NCI-H345 (cell line): ENCODE results near the gene HES4.
"Not testable (repeated sequence)": the region's sequence is repeated elsewhere in the genome, so short reads cannot be mapped to it uniquely, and the experiment has no call there.

Source experiments
- DNase-seq: peaks from one replicate; lab custom pipeline; 2025; lab: John Stamatoyannopoulos, UW

Gene HES4

DNA sequence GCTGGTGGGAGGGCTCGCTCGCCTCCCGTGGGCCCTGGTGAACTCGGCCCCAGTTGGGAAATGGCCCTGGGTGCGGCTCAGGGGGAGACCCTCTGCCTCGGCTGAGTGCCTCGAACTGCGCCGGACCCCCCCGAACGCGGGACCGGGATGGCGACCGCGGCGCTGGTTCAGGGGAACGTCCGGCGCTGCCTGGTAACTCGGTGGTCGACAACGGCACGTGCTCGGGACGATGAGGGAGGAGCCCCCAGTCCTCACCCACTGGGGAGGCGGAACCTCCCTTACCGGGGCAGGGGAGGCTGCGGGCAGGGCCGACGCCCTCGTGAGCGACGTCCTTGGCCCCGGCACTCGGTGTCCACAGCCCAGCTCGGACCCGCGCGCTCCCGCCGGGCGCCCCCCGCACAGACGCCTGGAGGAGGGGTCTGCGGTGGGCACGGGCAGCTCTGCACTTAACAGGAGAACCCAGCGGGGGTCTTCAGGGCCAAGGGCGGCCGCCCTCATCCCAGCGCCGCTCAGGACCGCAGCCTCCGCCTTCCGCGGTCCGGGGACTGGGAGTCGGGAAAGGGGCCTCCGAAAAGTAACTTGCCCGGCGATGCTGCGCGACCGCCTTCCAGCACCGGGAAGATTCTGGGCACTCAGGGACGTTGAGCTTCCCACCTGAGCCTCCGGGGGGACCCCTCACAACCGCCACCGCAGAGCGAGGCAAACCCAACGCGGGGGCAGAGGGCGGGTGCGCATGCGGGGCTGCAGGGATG is 1.7 kb downstream of the HES4 start:
- DNase-seq: no peak

DNA sequence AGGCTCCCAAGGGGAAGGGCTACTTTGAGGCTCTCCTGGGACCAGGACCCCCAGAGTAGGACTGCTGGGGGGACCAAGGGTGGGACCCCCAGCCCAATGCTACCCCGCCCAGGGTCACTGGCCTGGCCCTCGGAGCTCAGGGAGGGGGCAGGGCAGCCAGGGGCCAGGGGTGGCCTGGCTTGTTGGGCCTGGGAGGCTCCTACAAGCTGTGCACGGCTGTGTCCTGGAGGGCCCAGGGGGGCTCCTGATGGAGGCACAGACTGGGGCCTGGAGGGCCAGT is 2.2 kb downstream of the HES4 start:
- no peak for DNase-seq

DNA sequence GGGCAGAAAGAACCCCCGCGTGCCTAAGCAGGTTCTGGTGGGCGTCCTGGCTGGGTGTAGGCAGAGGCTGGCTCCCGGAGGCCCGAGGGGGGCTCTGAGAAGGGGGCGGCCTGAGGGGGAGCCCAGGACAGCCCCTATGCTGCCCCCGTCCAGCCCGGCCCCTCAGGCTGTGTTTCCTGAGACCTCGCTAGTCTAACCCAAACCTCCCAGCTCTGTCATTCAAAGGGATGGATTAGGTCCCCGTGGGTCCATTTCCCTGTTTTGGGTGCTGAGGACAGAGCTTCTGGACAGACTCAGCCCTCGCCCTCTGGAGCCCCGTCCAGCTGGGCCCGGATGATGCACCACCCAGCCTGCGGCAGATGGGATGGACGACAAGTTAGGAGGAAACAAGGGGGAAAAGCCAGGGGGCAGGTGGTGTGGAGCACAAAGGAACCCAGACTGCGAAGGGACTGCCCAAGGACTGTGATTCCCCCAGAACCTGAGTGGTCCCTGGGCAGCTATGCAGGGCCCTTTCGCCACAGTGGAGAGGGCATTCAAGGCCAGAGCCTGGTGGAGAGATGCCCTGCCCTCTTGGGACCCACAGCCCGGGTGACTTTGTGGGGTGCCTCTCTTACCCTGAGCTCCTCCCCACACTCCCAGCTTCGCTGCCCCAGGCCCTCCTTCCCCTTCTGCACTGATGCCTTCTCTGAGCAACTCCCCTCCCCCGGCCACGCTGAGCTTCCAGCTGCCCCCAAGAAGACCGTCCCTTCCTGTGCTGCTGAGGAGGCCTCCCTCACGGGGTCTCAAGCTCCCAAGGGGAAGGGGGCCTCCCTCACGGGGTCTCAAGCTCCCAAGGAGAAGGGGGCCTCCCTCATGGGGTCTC is 2.8 kb downstream of the HES4 start:
- DNase-seq: no peak

DNA sequence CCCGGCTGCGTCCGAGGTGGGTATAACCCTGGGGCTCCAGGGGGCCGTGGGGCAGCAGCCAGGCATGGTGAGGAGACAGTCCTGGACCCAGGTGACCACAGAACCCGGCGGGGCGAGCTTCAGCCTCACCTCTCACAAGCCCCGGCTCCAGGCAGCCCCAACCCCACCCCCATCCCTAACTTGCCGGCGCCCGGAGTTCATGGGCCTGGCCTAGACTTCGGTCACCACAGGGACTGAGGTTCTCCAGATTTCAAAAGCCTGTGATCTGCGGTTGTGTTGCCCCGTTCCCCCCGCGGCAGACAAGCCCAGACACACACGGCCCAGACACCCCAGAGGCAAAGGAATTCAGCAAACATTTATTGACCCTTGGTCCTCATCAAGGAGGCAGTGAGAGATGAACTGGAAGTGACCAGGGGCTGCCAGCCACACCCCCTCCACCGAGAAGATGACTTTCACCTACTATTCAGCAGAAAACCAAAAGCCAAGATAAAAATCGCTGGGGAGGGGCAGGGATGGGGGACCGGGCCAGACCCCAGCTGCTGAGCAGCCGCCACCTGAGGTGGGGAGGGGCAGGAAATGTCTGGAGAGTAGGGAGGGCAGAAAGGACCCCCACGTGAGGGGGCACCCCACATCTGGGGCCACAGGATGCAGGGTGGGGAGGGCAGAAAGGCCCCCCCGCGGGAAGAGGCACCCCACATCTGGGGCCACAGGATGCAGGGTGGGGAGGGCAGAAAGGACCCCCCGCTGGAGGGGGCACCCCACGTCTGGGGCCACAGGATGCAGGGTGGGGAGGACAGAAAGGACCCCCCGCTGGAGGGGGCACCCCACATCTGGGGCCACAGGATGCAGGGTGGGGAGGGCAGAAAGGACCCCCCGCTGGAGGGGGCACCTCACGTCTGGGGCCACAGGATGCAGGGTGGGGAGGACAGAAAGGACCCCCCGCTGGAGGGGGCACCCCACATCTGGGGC is 3.9 kb downstream of the HES4 start:
- no peak for DNase-seq

DNA sequence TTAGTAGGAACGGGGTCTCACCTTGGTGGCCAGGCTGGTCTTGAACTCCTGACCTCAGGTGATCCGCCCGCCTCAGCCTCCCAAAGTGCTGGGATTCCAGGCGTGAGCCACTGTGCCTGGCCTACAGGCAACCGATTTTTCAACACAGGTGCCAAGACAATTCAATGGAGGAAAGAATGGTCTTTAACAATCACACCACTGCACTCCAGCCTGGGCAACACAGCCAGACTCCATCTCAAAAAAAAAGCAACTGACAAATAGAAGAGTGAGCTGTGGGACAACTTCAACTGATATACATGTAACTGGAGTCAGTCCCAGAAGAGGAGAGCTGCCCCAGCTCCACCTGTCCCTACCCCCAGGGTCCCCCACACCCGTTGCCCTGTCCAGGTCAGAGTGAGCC is 5.4 kb downstream of the HES4 start:
- DNase-seq: not testable (repeated sequence)

DNA sequence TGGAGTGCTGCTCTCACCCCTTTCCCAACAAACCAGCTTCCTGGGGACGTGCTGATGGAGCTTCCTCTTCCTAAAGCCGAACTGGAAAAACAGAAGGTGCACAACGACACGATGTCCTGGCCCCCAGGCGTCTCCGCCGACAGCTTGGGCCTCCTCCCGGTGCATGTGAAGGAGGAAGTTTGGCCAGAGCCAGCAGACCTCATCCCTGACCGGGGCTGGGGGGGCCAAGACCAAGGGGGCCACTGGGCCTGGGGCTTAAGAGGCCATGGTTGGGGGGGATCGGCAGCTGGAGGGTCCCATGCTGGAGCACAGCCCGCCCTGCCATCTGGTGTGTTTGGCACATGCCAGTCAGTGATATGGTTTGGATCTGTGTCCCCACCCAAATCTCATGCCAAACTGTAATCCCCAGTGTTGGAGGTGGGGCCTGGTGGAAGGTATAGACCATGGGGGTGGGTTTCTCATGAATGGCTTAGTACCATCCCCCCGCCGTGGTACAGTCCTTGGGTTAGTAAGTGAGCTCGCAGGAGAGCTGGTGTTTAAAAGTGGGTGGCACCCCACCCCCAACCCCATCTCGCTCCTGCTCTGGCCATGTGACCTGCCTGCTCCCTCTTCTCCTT is 6.4 kb downstream of the HES4 start:
- no peak for DNase-seq

DNA sequence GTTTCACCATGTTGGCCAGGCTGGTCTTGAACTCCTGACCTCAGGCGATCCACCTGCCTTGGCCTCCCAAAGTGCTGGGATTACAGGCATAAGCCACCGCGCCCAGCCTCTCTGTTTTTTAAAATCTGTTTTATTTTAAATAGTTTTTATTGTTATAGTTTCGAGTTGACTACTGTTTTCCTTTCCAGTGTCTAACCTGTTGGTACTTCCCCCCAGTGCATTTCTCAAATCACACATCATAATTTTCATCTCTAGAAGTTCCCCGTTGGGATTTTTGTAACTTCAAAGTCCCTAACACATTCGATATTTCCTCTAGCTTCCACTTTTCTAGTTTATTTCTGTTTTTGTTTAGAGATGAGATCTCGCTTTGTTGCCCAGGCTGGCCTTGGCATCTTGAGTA is 7.5 kb downstream of the HES4 start:
- DNase-seq: no peak

DNA sequence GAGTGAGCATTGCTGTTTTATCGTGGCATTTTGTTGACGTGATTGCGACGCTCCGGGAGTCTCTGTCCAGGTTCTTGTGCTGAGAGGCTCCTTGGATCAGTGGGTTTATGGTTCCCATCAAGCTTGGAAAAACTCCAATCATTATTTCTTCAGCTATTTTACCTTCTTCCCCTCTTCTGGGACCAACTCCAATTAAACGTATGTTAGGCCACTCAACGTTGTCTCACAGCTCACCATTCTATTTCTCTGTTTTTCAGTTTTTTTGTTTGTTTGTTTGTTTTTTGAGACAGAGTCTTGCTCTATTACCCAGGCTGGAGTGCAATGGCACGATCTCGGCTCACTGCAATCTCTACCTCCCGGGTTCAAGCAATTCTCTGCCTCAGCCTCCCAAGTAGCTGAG is 8.0 kb downstream of the HES4 start:
- no peak for DNase-seq

DNA sequence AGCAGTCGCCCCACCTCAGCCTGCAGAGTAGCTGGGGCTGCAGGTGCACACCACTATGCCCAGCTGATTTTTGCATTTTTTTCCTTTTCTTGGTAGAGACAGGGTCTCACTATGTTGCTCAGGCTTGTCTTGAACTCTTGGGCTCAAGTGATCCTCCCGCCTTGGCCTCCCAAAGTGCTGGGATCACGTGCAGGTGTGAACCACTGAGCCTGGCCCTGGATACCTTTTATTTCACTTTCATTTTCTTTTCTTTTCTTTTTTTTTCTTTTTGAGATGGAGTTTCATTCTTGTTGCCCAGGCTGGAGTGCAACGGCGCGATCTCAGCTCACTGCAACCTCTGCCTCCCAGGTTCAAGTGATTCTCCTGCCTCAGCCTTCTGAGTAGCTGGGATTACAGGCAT is 8.6 kb downstream of the HES4 start:
- DNase-seq: not testable (repeated sequence)

DNA sequence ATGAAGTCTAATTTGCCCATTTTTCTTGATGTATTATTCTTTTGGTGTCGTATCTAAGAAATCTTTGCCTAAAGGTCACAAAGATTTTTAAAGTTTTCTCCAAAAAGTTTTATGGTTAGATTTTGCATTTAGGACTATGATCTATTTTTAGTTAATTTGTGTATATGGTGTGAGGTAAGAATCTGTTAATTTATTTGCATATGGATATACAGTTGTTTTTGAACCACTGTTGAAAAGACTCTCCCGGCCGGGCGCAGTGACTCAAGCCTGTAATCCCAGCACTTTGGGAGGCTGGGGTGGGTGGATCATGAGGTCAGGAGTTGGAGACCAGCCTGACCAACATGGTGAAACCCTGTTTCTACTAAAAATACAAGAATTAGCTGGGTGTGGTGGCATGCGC is 11.8 kb downstream of the HES4 start:
- DNase-seq: not testable (repeated sequence)

DNA sequence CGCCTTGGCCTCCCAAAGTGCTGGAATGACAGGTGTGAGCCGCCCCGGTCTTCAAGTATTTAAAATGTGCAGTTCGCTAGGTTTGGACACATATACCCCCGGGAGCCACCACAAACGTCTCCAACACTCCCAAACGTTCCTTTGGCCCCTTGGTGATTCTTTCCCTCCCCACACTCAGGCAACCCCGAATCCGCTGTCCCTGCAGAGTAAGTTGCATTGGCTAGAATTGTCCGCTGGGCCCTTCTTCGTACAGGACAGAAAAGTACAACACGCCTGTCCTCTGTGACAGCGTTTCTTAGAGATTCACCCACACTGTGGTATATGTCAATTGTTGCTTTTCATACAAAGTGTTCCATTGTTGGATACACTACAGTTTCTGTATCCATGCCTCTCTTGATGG is 14.8 kb downstream of the HES4 start:
- no peak for DNase-seq

DNA sequence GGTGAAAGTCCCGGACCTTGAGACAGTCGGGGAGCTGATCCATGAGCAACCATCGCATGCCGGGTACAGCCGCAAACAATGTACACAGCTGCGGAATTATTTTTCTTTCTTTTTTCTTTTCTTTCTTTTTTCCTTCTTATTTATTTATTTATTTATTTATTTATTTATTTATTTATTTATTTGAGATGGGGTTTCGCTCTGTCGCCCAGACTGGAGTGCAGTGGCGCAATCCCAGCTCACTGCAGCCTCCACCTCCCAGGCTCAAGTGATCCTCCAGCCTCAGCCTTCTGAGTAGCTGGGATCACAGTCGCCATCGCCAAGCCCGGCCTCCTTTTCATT is 15.5 kb downstream of the HES4 start:
- DNase-seq: no peak

DNA sequence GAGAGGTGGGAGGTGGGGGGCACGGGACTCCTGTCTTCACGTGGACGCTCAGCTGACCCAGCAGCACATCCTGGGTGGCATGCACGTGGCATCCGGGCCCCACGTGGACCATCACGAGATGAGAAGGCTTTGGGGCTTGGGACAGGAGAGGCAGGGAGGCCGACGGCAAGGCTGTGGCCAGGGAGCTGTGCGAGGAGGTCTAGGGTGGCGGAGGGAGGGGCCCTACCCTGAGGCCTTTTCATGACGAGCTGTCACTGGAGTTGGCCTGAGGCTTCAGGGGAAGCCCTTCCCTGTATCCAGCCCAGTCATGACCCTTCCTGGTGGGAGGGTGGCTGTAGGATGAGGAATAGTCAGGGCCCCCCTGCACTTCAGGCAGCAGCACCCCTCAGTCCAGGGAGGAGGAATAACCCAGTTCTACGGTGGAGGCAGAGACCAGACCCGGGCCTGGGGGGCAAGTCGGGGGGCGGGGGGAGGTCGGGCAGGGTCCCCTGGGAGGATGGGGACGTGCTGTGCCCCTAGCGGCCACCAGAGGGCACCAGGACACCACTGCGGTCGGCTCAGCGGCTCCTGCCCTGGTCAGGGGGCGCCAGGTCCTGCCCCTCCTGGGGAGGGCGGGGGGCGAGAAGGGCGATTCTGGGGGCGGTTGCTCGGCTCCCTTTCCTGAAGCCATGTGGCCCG is 16.0 kb downstream of the HES4 start:
- peak; percentile 19 for DNase-seq

DNA sequence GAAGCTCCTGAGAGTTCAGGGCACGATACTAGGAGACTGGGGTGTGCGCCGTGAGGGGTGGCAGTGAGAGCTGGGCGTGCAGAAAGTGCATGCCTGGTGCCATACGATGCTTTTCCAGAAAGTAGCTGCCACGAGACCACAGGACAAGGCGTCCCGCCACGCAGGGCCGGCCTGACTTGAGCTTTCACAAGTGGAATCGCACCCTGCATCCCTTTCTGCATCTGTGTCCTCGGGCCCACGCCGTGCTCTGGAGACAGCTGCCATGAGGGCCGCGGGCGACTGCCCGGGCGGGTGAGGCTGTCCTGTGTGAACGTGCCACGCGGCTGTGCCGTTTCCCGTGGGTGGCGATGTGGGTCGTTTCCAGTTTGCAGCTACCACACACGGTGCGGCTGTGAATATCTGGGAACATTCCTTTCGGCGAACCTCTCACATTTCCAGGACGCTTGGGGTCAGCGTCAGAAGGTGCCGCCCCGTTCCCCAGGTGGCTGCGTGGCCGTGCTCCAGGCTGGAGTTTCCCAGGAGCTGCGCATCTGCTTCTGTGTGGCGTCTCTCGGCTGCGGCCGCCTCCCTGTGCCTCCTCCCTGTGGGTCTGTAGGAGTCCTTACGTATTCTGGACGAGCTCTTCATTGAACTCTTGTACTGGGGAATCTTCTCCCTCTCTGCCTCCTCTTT is 17.0 kb downstream of the HES4 start:
- no peak for DNase-seq

DNA sequence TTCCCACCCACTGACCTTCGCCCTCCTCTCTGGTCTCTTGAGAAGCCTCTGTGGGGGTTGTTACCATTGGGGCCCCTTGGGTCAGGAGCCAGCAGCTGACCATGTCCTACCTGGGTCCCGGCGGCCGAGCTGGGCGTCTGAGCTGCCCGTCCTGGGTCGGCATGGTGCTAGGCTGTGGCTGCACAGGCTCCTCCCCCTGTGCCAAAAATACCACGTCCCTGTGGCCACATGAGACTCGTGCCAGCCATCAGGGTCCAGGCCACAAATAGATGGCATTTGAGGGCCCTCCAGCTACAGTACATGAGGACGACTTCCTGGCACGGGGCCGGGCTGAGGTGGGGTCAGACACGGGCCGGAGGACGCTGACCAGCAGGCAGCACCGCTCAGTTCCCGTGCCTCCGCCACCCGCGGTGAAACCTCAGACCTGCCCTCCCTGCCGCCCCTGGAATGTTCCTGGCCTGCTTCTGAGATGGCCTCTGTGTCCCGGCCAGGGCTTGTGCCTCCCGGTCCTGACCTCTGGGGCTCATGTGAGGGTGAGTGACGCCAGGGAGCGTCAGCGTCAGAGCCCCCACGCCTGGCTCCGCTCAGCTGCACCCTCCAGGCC is 17.8 kb downstream of the HES4 start, which contains the start of gene PERM1:
Gene PERM1 (minus strand): TSS at position 139 of the 604 bp plus-strand sequence. CDS start 1,064 bp downstream, outside the sequence.
- DNase-seq: no peak

DNA sequence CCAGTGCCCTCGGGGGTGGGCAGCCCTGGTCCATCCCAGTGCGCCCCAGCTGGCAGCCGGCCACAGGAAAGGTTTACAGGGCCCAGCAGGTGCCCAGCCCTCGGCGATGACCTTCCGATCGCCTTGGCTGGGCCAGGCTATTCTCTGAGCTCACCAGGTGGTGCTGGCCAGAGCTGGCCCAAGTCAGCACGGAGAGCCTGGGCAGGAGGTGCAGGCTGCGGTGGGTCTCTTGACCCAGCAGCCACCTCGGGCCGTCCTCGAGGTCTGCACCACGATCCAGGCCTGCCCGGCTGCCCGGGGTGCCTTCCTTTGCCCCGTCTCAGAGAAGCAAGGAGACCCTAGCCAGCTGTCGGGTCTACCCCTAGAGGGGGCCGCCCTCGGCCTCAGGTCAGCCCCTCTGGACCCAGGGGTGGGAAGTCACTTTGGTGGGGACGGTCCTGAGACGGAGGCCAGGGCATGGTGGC is 18.4 kb downstream of the HES4 start:
- no peak for DNase-seq

DNA sequence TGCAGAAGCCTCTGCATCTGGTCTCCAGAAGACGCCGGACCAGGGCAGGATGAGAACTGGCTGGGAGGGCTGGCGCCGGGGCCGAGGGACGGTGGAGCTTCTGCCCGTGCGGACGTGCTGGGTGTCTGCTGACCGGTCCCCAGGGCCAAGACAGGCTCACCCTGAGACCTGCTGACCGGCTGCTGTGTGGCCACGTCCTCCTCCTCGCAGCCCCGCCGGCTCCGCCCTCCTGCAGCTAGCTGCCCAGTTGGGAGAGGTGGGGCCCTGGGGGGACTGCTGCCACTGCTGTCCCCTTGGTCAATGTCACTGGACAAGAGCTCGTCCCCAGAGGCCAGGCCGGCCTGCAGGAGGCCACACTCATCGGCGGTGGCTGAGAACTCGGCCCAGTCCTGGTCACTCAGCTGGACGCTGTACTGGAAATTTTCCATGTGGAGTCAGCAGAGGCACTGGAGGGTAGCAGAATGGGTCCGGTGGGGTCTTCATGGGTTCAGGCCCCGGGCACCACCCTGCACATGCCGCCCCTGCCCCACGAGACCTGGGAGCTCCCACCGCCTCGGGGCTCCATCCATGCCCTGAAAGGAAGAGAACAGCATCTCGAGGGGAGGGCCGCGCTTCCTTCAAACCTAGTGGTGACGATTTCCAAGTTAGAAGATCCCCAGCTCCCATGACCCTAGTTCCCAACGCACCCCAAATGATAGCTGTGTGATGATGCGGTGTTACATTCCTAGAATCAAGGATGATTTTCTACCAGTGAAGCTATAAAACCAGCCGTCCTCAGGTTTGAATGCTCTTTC is 19.1 kb downstream of the HES4 start:
- no peak for DNase-seq

DNA sequence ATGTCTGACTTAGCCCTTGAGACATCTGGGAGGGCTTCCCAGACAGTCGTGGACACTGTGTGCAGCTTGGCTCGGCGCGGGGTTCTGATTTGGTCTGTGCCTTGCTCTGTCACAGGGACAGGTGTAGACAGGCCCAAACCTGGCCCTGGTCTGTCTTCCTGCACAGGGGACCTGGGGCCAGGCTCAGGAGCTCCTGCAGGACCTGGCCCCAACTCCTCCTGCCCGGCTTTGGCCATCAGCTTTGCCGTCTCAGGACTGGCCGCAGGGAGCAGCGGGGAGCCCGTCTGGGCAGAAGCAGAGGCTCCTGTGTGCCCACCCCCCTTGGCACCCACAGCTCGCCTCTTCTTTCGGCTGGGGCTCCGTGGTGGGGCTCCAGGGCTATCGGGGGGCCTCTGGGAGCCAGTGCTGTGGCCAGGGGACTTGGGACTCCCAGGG is 19.7 kb downstream of the HES4 start:
- no peak for DNase-seq

DNA sequence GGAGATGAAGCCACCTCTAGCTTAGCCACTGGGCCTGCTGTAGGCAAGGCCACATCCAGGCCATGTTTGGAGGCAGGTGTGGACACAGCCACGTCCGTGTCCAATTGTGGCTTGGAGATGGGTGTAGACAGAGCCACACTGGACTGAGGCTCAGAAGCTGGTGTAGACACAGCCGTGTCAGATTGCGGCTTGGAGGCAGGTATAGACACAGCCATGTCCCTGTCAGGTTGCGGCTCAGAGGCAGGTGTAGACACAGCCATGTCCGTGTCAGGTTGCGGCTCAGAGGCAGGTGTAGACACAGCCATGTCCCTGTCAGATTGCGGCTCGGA is 20.2 kb downstream of the HES4 start:
- no peak for DNase-seq
